Endothelial cell (in vitro differentiated cells): ENCODE results near the gene DCPS. TPM values are rescaled to one million over a fixed set of nuclear protein-coding genes. Genes with fewer than 3 reads are reported as not detected.

Source experiments
- total RNA-seq: library from RNA; stranded (reverse); fragmentation: NEBNext Ultra II Directional; extraction: Animal tissue kit (Norgen Biotek cat#: 25700); gene quantifications from one replicate; pipeline ENCODE4 v1.2.1, GENCODE V29; 2021; ENCODE audit not compliant: unreplicated experiment

Gene DCPS
- total RNA-seq, 1 donor from 2014 or later: 11.3 TPM

Other genes starting within 250 kb of the DCPS start
- gene CDON, start 241.2 kb upstream of the DCPS start, total RNA-seq: 25.2 TPM
- 40.8 TPM for gene RPUSD4, start 92.4 kb upstream of the DCPS start, total RNA-seq
- gene FAM118B, start 92.3 kb upstream of the DCPS start, total RNA-seq: 48.1 TPM
- gene SRPRA, start 35.2 kb upstream of the DCPS start, total RNA-seq: 54.8 TPM
- 35.8 TPM for gene FOXRED1, start 34.9 kb upstream of the DCPS start, total RNA-seq
- gene TIRAP, start 21.0 kb upstream of the DCPS start, total RNA-seq: 12.4 TPM
- gene ST3GAL4, start 51.6 kb downstream of the DCPS start, total RNA-seq: 25.9 TPM